Amniotic stem cell (primary cell): Measurements from ENCODE around the gene WDR83.
"Not testable (repeated sequence)": the region's sequence is repeated elsewhere in the genome, so short reads cannot be mapped to it uniquely, and the experiment has no call there.

Source experiments
- DNase-seq: peaks from one replicate; lab custom pipeline; 2025; lab: John Stamatoyannopoulos, UW

Gene WDR83

GRCh38 chr19:12655546-12655945 is 11.1 kb upstream of the WDR83 start:
- DNase-seq, result no peak

GRCh38 chr19:12656899-12657571 is 9.6 kb upstream of the WDR83 start:
- DNase-seq, result no peak

GRCh38 chr19:12657966-12658365 is 8.6 kb upstream of the WDR83 start:
- DNase-seq, result no peak

GRCh38 chr19:12660980-12661379 is 5.6 kb upstream of the WDR83 start:
- no peak for DNase-seq

- no peak for DNase-seq
These were observed 2.0 kb upstream of the WDR83 start for GRCh38 chr19:12664406-12665280.

GRCh38 chr19:12665281-12665573 is 1.4 kb upstream of the WDR83 start:
- no peak for DNase-seq

- no peak for DNase-seq
These were observed 839 bp upstream of the WDR83 start for GRCh38 chr19:12665671-12666264.

GRCh38 chr19:12667731-12668302 is 1.2 kb downstream of the WDR83 start:
- DNase-seq, result no peak

- DNase-seq, result no peak
These were observed 1.7 kb downstream of the WDR83 start for GRCh38 chr19:12668346-12668745.

- peak; percentile 40 for DNase-seq
These were observed 2.3 kb downstream of the WDR83 start for GRCh38 chr19:12668932-12669269.

- peak; percentile 76 for DNase-seq
These were observed 2.9 kb downstream of the WDR83 start for GRCh38 chr19:12669270-12670158.

- no peak for DNase-seq
These were observed 3.7 kb downstream of the WDR83 start for GRCh38 chr19:12670159-12670928.

GRCh38 chr19:12672744-12673143 is 6.1 kb downstream of the WDR83 start:
- no peak for DNase-seq

GRCh38 chr19:12675399-12675798 is 8.8 kb downstream of the WDR83 start:
- DNase-seq, result no peak

- no peak for DNase-seq
These were observed 9.3 kb downstream of the WDR83 start for GRCh38 chr19:12675940-12676339.

- peak; percentile 51 for DNase-seq
These were observed 9.8 kb downstream of the WDR83 start for GRCh38 chr19:12676384-12676792.

GRCh38 chr19:12676928-12677327 is 10.3 kb downstream of the WDR83 start:
- no peak for DNase-seq

GRCh38 chr19:12678039-12678438 is 11.4 kb downstream of the WDR83 start:
- not testable (repeated sequence) for DNase-seq

- DNase-seq, result no peak
These were observed 13.4 kb downstream of the WDR83 start for GRCh38 chr19:12680034-12680433.

- peak; percentile 98 for DNase-seq
These were observed 14.7 kb downstream of the WDR83 start, which contains the start of gene DHPS for GRCh38 chr19:12681074-12681987. Gene DHPS, minus strand, starts transcription at chr19:12681880. Its CDS starts 114 bp downstream, at chr19:12681766.
